GM18867 (cell line): ENCODE measurements around the gene PRF1.
"Not testable (repeated sequence)": the region's sequence is repeated elsewhere in the genome, so short reads cannot be mapped to it uniquely, and the experiment has no call there.

Experiments
- ATAC-seq: cut with Tn5 transposase; IDR thresholded peaks from one replicate; pipeline ENCODE4 v1.9.1; 2021; ENCODE audit warnings: mild to moderate bottlenecking, moderate library complexity; ENCODE audit not compliant: unreplicated experiment

PRF1 gene

DNA sequence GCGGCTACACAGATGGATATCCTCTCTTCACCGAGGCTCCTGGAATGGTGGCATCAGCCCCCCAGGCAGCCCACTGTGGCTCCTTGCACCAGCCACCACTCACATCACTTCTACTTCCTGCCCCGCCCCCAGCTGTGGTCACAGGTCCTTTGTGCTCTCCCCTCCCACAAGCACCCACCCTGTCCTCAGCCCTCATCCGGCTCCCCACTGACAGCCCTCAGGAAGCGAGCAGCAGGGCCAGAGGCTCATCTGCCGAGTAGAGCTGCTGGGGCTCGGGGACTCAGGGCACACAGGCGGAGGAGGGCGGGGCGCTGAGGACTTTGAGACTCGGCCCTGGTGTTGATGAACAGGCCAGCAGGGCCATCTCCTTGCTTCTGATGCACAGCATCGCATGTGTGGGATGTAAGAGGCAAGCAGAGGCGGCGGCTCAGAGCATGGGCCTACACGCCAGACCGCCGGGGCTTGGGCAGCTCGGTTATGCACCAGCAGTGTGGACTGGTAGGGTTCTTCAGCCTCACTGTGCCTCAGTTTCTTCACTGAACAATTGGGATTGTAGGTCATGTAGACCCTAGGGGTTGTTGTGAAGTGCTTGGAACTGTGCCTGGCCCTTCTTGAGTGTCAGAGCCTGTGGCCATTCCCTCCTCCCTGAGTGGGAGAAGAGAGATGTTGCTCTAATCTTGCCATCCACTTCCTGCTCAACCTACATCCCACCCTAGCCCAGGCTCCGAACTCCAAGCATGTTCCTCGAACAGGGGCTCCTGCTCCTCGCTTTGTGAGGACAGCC is at the start of gene PRF1:
TSS of gene PRF1 (minus strand) at position 77 of the 784 bp plus-strand sequence. CDS start 1,839 bp downstream, outside the sequence.
- ATAC-seq, result peak; percentile 58

DNA sequence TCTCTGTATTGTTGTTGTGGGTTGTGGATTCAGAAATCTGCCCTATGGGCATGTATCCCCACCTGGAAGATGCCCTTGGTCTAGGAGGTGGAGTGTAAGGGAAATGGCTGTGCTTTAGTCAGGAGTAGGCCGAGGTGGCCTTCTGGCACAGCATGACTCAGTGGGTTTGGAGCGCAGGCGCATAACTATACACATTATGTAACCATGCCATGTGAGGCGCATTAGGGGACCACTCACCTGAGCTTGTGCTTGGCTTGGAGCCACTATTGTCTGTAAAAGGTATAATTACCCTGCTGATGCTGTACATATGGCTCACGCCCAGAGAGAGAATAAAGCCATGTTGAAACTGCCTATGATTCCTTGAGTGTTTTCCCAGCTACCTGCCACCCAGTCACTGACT is 49.1 kb upstream of the PRF1 start:
- no peak for ATAC-seq

DNA sequence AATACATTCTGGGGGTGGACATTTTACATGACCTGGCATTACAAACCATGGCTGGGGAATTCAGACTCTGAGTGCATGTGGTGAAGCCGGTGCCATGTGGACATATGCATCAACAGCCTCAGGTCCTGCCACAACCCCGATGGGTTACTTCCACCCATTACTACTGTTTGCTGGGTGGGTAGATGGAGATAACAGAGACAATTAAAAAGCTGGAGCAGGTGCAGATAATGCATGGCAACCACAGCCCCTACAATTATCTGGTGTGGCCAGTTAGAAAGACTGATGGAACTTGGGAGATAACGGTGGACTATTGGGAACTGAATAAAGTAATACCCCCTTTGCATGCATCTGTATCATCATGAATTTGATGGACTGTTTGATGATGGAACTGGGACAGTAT is 48.2 kb upstream of the PRF1 start:
- no peak for ATAC-seq

DNA sequence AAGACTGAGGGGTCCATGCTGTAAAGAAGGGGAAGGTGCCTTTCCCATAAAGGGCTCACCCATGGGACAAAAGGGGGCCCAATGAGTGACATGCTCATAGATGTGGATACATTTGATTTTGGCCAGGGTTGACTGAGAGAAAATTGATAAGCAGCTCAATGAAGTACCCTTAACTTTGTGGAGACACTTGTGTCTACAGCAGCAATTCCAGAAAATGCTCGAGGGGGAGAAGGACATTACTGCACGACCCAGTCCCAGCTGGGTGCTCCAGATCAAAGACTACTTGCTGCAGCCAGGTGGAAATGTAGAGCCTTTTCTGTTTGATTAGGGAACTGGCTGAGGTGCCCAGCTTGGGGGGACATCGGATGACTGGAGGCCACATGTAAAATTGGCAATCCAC is 47.6 kb upstream of the PRF1 start:
- ATAC-seq, result no peak

DNA sequence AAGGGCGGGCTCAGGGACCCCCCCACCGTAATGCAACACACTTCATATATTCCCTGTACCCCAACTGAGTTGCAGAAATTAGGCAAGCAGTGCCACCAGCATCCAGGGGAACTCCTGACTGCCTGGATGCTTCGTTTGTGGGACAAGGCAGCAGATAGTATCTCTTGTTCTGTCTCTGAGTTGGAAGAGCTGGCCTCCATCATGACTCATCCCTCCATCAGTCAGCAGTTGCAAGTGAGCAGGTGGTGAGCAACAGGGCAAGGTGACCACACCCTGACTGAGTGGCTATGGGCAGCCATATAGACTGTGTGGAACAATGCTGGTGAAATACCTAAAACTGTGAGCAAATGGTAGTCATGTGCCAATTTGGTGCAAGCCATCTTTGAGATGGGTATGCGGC is 47.0 kb upstream of the PRF1 start:
- ATAC-seq, result no peak

DNA sequence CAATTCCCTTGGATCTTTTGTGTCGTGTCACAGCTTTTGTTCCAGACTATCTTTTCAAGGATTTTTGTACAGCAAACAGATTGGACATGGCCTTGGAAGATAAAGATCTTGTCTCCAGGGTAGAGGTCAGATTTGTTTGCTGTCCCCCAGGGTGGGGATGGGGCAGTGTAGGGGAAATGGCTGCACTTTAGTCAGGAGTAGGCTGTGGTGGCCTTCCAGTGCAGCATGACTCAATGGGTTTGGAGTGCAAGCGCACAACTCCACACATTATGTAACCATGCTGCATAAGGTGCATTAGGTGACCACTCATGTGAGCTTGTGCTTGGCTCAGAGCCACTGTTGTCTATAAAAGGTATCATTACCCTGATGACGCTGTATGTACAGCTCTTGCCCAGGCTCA is 45.9 kb upstream of the PRF1 start:
- no peak for ATAC-seq

DNA sequence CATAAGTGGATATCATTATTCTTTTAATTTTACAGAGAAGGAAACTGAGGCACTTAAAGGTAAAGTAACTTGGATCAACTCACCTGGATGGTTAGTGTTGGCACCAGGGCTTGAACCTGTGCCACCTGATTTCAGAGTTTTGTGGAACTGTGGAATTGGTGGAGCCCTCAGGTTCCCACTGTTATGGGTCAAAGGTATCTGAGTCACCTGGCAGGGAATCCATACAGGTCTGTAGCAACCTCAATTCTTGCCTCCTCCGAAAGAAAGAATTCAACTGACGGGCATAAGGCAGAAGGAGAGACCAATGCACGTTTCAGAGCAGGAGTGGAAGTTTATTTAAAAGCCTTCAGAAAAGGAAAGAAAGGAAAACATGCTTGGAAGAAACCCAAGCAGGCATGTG is 44.5 kb upstream of the PRF1 start:
- ATAC-seq, result no peak

DNA sequence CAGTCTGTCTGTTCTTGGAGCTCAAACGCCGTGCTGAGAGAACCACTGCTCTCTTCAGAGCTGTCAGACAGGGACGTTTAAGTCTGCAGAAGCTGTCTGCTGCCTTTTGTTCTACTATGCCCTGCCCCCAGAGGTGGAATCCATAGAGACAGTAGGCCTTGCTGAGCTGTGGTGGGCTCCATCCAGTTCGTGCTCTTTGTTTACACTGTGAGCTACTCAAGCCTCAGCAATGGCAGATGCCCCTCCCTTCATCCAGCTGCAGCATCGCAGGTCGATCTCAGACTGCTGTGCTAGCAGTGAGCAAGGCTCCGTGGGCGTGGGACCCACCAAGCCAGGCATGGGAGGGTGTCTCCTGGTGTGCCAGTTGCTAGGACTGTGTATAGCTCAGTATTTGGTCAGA is 42.4 kb upstream of the PRF1 start:
- not testable (repeated sequence) for ATAC-seq

DNA sequence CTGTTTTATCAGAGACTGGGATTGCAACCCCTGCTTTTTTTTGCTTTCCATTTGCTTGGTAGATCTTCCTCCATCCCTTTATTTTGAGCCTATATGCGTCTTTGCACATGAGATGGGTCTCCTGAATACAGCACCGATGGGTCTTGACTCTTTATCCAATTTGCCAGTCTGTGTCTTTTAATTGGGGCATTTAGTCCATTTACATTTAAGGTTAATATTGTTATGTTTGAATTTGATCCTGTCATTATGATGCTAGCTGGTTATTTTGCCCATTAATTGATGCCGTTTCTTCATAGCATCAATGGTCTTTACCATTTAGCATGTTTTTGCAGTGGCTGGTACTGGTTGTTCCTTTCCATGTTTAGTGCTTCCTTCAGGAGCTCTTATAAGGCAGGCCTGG is 40.7 kb upstream of the PRF1 start:
- not testable (repeated sequence) for ATAC-seq

DNA sequence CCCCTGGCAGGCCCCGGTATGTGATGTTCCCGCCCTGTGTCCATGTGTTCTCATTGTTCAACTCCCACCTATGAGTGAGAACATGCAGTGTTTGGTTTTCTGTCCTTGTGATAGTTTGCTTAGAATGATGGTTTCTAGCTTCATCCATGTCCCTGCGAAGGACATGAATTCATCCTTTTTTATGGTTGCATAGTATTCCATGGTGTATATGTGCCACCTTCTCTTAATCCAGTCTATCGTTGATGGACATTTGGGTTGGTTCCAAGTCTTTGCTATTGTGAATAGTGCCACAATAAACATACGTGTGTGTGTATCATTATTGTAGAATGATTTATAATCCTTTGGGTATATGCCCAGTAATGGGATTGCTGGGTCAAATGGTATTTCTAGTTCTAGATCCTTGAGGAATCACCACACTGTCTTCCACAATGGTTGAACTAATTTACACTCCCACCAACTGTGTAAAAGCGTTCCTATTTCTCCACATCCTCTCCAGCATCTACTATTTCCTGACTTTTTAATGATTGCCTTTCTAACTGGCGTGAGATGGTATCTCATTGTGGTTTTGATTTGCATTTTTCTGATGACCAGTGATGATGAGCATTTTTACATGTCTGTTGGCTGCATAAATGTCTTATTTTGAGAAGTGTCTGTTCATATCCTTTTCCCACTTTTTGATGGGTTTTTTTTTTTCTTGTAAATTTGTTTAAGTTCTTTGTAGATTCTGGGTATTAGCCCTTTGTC is 37.3 kb upstream of the PRF1 start:
- ATAC-seq, result not testable (repeated sequence)

DNA sequence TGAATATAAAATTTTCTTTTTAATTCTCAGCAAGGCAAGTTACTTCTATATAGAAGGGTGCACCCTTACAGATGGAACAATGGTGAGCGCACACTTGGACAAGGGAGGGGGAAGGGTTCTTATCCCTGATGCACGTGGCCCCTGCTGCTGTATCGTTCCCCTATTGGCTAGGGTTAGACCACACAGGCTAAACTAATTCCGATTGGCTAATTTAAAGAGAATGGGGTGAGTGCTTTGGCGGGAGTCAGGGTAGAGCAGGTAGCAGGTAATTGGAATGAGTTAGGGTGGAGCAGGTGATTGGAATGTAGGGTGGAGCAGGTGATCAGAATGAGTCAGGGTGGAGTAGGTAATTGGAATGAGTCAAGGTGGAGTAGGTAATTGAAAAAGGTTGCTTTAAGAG is 32.0 kb upstream of the PRF1 start:
- ATAC-seq, result not testable (repeated sequence)

DNA sequence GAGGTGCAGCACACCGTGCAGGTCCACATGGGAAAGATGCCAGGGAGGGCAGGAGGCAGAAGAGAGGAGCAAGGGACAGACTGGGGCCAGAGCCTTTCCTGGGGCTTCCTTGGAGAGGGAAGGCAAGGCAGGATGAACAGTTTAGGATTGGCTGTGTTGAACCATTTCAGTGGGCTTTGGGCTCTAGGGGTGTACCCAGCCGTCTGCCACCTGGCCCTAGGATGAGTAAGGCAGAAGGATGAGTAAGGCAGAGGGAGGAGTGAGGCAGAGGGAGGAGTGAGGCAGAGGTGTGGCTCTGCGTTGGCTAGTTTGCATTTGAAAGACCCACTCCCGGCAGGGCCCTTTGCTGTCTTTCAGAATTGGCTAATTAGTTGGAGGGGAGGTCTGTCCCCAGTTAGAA is 31.5 kb upstream of the PRF1 start:
- ATAC-seq, result no peak

DNA sequence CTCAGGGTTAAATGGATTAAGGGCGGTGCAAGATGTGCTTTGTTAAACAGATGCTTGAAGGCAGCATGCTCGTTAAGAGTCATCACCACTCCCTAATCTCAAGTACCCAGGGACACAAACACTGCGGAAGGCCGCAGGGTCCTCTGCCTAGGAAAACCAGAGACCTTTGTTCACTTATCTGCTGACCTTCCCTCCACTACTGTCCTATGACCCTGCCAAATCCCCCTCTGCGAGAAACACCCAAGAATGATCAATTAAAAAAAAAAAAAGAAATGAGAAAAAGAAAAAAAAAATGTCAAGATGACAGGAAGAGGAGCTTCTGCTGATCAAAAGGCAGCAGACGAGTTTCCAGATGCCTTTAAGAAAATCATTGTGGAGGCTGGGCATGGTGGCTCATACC is 29.2 kb upstream of the PRF1 start:
- not testable (repeated sequence) for ATAC-seq

DNA sequence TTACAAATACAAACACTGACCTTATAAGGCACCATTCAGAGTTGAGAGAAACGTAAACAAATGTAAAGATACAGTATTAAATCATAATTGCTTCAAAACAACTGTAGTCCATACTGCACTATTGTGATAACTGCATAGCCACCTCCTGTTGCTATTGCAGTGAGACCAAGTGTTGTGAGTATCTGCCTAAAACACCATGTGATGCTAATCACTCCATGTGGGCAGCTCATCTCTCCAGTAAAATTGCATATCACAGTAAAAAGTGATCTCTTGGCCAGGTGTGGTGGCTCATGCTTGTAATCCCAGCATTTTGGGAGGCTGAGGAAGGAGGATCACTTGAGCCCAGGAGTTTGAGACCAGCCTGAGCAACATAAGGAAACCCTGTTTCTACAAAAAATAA is 26.8 kb upstream of the PRF1 start:
- ATAC-seq, result no peak

DNA sequence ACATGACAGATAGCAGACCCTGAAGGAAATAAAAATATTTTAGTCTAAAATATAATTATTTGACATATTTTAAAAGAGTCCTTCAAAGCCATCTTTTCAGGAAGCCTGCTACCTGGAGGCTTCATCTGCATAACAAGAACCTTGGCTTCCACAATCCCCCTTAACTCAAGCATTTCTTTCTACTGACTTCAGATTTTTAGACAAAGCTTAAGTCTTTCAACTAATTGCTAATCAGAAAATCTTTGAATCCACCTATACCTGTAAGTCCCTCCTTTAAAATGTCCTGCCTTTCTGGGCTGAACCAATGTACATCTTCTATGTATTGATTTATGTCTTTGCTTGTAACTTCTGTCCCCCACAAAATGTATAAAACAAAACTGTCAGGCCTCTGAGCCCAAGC is 23.5 kb upstream of the PRF1 start:
- ATAC-seq, result no peak

DNA sequence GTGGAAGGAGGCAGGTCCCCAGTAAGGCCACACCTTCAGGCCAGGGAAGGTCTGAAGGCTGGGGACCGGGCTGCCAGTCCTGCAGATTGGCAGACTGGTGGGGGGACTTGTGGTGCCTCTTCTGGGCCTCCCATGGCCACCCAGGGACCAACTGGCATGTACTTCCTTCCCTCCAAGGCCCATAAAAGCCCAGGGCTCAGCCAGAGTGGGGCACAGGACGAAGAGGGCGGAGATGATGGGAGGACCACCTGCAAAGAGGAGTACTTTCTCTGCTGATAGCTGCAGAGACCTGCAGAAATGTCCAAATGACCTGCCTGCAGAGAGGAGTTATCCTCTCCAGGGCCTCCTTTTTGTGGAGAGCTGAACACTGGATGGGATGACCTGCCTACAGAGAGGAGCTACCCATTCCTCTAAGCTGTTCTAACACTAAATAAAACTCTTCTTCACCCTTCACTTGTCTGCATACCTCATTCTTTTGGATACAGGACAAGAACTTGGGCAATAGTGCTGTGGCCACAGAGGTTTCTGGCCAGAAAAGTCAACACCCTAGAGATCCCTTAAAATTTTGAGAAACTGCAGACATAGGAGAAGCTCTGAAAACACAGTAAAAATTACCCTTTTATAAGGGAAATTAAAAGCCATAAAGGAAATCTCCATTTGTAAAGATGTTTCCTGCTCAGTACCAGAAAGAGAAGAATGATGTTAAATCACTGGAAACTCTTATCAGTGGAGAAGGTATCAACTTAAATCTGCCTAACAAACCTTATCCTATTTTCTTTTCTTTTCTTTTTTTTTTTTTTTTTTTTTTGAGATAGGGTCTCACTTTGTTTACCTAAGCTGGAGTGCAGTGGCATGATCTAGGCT is 20.7 kb upstream of the PRF1 start:
- no peak for ATAC-seq

DNA sequence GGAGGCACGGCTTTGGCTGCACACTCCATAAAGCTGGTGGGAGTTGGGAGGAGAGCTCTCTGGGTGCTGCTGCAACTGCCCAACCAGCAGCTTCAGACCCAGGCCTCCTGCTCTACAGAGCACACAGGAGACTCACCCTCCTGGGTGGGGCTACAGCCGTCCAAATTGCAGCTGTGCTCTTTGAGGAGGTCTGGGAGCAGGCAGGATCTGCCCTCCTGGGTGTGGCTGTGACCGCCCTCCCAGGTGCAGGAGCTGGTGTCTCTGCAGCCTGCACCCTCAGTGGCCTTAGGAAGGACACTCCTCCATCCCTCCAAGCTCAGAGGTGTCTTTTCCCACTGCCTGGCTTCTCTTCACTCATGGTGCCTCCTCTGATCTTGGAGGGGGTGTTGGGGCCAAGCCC is 20.0 kb upstream of the PRF1 start:
- no peak for ATAC-seq

DNA sequence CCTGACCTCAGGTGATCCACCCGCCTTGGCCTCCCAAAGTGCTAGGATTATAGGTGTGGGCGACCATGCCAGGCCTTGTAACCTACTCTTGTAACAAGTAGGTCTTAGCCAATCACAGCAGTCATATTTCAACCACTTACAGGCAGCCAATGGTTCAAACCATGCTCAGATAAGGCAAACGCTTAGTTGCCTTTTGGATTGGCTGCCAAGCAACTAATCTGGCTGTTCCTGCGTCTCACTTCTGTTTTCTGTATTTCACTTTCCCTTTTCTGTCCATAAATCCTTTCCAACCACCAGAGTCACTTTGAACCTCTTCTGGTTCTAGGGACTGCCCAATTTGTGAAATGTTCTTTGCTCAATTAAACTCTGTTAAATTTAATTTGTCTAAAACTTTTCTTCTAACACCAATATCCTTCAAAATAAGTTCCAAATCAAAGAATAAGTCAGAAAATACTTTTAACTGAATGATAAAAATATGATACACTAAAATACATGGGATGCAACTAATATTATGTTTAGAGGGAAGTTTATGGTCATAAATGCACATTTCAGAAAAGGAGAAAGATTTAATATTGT is 19.1 kb upstream of the PRF1 start:
- ATAC-seq, result no peak

DNA sequence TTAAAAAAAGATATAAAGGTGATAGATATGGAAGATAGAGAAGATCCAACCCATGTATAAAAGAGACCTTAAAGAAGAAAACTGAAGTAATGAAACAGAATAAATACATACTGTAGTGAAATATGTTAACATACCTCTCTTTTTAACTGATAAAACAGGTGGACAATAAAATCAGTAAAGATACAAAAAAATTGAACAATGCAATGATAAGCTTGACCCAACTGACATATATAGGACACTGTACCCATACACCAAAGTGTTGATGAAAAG is 17.4 kb upstream of the PRF1 start:
- ATAC-seq, result no peak

DNA sequence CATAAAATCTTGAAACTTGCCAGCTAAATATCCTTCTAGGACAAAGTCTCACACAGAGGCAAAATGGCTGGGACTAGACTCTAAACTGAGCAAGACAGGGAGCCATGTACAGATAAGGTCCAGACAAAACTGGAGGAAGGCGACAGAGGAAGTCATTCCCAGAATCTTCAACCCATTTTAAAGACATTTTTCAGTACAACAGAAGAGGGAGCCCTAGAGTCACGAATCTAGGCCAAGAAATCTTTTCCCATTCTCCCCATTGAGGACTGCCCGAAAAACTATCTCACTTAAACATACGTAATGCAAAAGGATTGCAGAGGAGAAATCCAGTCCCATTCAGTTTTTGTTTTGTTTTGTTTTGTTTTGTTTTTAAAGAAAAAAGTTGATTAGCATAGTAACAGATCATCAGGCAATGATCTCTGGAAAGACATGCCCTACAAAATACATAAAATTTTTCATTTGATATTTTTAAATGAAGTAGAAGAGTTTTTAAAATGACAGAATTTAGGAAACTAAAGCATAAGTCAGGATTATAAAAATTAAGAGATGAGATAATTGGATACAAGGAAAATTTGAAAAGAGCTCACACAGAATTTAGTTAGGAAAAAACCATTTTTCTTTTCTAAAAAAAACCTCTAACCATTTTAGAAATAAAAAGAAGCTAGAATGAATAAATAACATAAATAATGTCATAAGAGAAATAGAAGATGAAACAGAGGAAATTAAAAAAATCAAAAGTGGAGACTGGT is 16.9 kb upstream of the PRF1 start:
- ATAC-seq, result no peak

DNA sequence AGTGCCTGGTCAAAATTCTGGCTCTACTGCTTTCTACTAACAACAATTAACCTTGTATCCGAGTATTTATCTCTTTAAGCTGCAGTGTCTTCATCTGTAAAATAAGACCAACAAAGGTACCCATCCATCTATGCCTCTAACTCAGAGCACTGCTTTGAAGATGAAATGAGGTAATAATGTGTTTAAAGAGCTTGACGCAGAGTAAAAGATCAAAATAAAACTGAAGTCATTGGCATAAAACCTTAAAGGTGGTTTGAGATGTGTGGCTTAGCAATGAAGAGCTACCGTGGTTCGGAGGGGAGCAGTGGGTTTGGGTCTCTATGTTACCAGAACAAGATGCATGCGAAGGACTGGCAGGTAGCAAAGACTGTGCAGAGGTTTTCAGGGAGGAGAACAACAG is 16.1 kb upstream of the PRF1 start:
- ATAC-seq, result no peak
